GM12891 (cell line): ENCODE measurements around the gene NMUR1.

ENCODE experiments used
- PAX5 ChIP-seq: IDR thresholded peaks from 2 replicates; pipeline ENCODE4 v1.6.1; 2011; ENCODE audit warnings: low read length, moderate library complexity, mild to moderate bottlenecking; ENCODE audit not compliant: insufficient read depth, severe bottlenecking
- POLR2A ChIP-seq: IDR thresholded peaks from 2 replicates; pipeline ENCODE4 v1.6.1; 2011; ENCODE audit warnings: low read depth, low read length, control low read depth
- POLR2AphosphoS5 ChIP-seq: IDR thresholded peaks from 2 replicates; pipeline ENCODE4 v1.6.1; 2011; ENCODE audit warnings: low read depth, low read length, control low read depth
- SPI1 ChIP-seq: IDR thresholded peaks from 2 replicates; pipeline ENCODE4 v1.6.1; 2011; ENCODE audit warnings: low read depth, low read length, control low read depth
- TAF1 ChIP-seq: IDR thresholded peaks from 2 replicates; pipeline ENCODE4 v1.6.1; 2011; ENCODE audit warnings: low read depth, low read length, control low read depth

GRCh38 chr2:231512222-231512621, 18.0 kb downstream of the NMUR1 start:
- TF ChIP-seq POLR2A (no peak), TAF1 (no peak), POLR2AphosphoS5 (no peak), PAX5 (no peak), SPI1 (no peak)
